DMS153 (cell line): ENCODE measurements around the gene WAPL.

Source experiments
- DNase-seq: peaks from one replicate; lab custom pipeline; 2025; lab: John Stamatoyannopoulos, UW

Gene WAPL

DNA sequence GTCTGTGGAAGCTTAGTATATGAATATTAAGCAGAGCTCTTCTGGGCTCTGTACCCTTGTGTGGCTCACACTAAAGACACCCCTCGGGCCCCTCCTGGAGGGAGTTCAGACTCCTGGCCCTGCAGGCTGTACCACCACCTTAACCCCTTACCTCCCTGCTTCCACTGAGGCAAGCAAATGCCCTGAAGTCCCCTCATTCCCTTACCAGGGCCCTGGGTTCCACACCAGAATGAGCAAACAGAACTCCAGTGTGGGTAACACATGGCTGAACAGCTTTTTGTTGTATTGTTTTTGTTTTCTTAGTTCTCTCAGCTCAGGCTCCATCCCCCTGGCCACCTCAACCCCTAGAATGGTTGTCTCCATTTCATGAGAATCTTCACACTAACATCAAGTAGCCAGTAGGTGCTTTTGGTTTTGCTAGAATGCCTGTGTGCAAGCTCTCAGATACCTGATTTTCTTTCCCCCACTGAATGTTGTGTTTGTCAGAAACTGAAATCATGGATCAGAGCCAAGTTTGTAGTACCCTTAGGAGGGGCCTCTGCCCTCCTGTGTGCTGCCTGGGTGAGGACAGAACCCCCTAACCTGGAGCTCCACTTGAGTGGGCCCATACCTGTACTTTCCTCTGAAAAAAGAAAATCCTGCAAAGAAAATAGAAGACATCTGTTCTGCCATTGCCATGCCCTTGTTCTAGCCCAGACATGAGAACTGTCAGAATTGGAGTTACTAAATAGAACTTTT is 2.8 kb upstream of the WAPL start:
- DNase-seq, result no peak

- DNase-seq, result no peak
Observed at GRCh38 chr10:86523348-86523747, 1.8 kb upstream of the WAPL start.

GRCh38 chr10:86522510-86522855 is 891 bp upstream of the WAPL start:
- no peak for DNase-seq

GRCh38 chr10:86520871-86521677 is 518 bp downstream of the WAPL start:
- no peak for DNase-seq

DNA sequence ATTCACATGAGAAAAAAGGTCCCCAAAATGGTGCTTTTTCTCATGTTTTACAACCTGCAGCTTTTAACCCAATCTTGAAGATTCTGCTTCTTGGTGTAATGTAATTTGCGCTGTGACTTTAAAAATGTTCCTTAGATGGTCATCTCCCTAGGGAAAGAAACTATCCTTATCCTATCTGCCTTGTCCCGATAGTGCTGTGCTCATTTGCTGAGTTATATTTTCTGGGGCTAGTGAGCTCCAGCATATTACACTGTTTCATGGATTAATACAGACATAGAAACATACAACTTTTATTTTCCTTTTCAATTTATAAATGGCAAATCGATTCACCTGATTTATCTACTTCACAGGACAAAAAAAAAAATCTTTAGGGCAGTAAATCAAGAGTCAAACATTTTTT is 2.8 kb downstream of the WAPL start:
- DNase-seq, result no peak

DNA sequence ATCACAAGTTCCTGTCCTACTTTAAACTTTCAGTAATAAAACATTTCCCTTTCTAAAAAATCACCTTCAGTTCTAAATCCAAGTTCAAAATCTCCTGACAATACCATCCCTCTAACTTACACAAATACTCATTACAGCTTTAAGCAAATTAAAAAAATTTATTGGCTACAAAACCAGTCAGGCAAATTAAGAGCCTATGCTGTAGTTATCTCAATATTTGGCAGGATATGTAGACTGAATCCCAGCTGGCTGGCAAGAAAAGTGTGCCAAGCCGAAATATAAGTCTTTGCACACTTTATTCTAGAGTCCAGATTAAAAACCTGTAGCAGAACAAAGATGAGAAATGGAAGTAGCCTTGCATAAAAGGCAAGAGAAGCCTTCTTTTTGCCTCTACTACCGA is 9.5 kb downstream of the WAPL start:
- no peak for DNase-seq

DNA sequence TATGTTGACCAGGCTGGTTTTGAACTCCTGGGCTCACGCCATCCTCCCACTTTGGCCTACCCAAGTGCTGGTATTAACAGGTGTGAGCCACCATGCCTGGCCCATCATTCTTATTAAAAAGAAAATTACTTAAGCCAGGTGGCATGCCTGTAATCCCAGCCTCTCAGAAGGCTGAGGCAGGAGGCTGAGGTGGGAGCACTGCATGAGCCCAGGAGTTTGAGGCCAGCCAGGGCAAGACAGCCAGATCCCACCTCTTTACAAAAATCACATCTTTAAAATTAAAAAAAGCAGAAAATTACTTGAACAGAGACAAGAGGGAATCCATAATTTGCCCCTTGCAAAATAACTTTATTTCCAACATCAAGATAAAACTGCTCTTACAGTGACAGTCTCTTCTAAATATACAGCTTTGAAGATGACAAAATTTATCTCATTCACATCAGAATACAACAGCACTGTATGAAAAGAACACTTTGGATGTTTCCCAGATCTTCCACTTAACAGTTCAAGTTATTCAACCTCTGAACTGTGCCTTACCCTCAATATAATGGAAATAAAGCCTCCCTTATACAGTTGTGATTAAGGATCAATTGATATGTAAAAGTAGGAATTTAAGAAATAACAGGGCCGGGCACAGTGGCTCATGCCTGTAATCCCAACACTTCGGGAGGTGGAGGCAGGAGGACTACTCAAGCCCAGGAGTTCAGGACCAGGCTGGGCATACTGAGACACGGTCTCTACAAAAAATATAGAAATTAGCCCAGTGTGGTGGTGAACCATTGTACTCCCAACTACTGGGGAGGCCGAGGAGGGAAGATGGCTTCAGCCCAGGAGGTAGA is 10.3 kb downstream of the WAPL start:
- DNase-seq, result no peak

- no peak for DNase-seq
Observed at GRCh38 chr10:86509145-86509544, 12.4 kb downstream of the WAPL start.

GRCh38 chr10:86508217-86508616 is 13.4 kb downstream of the WAPL start:
- DNase-seq, result no peak

DNA sequence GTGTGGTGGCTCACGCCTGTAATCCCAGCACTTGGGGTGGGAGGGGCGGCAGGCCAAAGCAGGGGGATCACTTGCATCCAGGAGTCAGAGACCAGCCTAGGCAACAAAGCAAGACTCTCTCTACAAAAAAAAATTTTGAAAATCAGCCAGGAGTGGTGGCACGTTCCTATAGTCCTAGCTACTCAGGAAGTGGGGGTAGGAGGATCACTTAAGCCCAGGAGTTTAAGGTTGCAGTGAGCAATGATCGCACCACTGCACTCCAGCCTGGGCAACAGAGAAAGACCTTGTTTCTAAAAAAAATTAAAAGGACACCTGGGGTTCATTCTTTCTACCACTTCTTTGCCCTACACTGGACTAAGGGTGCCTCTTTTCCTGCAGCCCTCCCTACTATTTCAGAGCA is 15.1 kb downstream of the WAPL start:
- no peak for DNase-seq

DNA sequence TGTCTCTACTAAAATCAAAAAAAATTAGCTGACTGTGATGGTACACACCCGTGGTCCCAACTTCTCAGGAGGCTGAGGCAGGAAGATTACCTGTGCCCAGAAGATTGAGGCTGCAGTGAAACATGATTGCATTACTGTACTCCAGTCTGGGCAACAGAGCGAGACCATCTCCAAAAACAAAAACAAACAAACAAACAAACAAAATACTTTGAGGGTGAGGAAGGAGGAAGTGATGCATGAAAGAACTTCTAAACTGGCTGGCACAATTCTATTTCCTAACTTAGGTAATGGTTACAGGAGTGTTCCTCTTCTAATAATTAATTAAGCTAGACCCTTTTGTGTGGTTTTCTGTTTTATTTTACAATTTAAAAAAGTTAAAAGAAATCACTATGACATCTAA is 15.5 kb downstream of the WAPL start:
- DNase-seq, result no peak

DNA sequence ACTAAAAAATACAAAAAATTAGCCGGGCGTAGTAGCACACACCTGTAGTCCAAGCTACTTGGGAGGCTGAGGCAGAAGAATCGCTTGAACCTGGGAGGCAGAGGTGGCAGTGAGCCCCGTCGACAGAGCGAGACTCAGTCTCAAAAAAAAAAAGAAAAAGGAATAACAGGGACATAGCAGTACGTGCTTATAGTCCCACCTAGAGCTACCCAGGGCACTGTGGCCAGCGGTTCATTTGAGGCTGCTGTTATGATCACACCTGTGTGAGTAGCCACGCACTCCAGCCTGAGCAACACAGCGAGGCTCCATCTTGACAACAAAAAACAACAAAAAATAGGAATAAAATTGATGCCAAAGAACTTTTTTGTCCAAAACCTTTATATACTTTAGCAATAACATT is 17.1 kb downstream of the WAPL start:
- no peak for DNase-seq

- DNase-seq, result no peak
Observed at GRCh38 chr10:86500846-86501245, 20.7 kb downstream of the WAPL start.

GRCh38 chr10:86498598-86498997 is 23.0 kb downstream of the WAPL start:
- no peak for DNase-seq

DNA sequence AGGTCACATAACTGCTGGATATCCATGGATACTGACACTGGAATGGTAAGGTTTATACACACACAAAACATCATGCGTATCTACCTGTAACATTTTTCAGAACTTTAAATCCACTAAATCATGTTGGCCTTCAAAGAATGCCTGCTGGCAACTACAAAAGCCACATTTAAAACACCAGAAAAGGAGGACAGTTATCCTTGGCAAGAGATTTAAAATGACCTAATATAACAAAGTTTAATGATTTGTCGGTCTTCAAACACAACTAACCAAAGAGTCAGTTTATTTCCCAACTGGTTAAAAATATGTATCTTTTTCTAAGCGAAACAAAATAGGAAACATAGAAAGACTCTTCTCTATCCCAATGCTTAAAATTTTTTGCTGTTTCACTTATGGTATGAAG is 24.0 kb downstream of the WAPL start:
- no peak for DNase-seq

GRCh38 chr10:86489960-86490612 is 31.5 kb downstream of the WAPL start:
- DNase-seq, result no peak

GRCh38 chr10:86489071-86489810 is 32.4 kb downstream of the WAPL start:
- no peak for DNase-seq

DNA sequence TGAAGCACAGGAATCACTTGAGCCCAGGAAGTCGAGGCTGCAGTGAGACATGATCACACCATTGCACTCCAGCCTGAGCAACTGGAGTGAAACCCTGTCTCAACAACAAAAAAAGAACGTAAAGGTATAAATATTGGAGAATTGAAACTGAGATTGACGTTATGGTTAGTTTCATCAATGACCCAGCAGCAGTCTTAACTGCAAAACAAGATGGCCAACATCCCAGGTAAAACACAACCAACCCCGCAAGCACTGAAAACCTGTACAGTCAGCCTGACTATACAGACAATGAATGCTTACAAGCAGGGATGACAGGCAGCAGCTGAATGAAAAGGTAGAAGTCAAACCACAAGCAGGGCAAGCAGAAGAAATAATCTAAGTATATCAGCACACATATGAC is 34.7 kb downstream of the WAPL start:
- DNase-seq, result no peak

- no peak for DNase-seq
Observed at GRCh38 chr10:86483664-86484063, 37.9 kb downstream of the WAPL start.

GRCh38 chr10:86481761-86482160 is 39.8 kb downstream of the WAPL start:
- DNase-seq, result no peak

GRCh38 chr10:86480571-86480970 is 41.0 kb downstream of the WAPL start:
- no peak for DNase-seq

- no peak for DNase-seq
Observed at GRCh38 chr10:86472061-86472460, 49.5 kb downstream of the WAPL start.
